ENCODE measurements around the gene KDM5B.
"Not testable (repeated sequence)": the region's sequence is repeated elsewhere in the genome, so short reads cannot be mapped to it uniquely, and the experiment has no call there.

The KDM5B gene

DNA sequence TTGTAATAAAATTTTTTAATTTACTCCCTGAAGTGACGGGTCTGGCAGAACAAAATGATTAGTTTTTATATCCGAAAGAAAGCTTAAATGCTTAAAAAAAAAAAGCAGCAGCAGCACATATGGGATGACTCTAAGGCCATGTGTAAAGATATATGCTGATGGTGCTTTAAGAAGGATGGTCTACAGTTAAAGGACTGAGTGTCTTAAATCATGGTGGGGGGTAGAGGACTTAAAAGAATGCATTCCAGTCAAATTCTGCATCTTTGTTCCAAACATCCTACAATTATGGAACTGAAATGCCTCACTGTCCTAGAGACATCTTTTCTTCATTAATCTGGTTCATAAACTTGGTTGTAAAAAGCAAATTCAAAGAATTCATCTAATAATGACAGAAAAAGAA is 7.0 kb downstream of the KDM5B start:
- DNase-seq (ENCODE audit: low spot score), result no peak
- TF ChIP-seq, protein P1, sequence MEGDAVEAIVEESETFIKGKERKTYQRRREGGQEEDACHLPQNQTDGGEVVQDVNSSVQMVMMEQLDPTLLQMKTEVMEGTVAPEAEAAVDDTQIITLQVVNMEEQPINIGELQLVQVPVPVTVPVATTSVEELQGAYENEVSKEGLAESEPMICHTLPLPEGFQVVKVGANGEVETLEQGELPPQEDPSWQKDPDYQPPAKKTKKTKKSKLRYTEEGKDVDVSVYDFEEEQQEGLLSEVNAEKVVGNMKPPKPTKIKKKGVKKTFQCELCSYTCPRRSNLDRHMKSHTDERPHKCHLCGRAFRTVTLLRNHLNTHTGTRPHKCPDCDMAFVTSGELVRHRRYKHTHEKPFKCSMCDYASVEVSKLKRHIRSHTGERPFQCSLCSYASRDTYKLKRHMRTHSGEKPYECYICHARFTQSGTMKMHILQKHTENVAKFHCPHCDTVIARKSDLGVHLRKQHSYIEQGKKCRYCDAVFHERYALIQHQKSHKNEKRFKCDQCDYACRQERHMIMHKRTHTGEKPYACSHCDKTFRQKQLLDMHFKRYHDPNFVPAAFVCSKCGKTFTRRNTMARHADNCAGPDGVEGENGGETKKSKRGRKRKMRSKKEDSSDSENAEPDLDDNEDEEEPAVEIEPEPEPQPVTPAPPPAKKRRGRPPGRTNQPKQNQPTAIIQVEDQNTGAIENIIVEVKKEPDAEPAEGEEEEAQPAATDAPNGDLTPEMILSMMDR (IDR thresholded peaks at IDR 0.05; ENCODE audit: borderline replicate concordance, control extremely low read depth, extremely low read depth, insufficient read depth, missing control alignments), result no peak
- in situ Hi-C loops (cut with MboI; ENCODE audit: low sequenced_read_pairs, unreplicated experiment), result no loop called here

DNA sequence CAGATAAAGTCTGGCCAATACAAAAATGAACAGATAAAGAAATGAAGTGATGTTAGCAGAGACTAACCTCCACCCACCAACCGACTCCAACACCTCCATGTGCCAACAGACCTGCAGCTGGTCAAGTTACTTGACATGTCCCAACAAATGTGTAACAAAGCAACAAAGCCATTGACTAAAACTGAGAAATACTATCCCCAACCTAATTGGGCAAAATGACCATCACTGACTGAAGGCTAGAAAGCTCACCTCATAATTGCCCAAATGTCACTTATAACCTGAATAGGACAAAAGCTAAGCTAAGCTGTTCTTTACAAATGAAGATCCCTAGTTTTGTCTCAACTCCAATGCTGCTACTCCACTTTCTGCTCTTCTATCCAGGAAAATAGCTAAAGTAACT is 7.5 kb downstream of the KDM5B start:
- in situ Hi-C loops (cut with MboI; ENCODE audit: low sequenced_read_pairs, unreplicated experiment), result no loop called here
- TF ChIP-seq, protein P1 (IDR thresholded peaks at IDR 0.05; ENCODE audit: borderline replicate concordance, control extremely low read depth, extremely low read depth, insufficient read depth, missing control alignments), result no peak
- no peak for DNase-seq (ENCODE audit: low spot score)

DNA sequence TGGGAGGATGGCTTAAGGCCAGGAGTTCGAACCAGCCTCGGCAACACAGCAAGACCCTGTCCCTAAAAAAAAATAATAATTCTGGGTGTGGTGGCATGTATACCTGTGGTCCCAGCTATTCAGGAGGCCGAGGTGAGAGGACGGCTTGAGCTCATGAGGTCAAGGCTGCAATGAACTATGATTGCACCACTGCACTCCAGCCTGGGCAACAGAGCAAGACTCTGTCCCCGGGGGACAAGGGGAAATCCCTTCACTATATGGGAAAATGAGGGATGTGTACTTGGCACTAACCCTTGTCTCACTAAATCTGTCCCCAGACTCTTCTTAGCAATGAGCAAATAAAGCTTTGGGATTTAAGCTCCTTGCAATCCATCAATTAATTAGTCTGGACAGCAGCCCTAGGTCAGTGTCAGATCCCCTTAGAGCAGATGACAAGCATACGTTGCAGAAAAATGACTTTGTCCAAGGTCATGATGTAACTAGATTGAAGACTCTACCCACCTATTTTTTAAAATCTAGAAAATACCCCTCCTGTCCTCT is 9.4 kb downstream of the KDM5B start:
- DNase-seq (ENCODE audit: low spot score), result no peak
- in situ Hi-C loops (cut with MboI; ENCODE audit: low sequenced_read_pairs, unreplicated experiment), result no loop called here
- TF ChIP-seq, protein P1 (IDR thresholded peaks at IDR 0.05; ENCODE audit: borderline replicate concordance, control extremely low read depth, extremely low read depth, insufficient read depth, missing control alignments), result no peak

DNA sequence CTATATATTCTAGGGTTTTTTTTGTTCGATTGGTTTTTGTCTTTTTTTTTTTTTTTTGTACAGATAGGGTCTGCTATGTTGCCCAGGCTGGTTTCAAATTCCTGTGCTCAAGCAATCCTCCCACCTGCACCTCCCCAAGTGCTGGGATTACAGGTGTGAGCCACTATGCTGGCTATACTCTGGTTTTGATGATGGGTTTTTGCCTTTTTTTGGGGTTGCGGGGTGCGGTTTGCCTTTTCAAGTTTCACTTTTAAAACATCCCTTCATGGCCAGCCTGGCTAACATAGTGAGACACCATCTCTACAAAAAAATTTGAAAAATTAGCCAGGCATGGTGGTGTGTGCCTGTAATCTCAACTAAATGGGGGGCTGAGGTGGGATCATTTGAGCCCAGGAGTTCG is 10.0 kb downstream of the KDM5B start:
- in situ Hi-C loops (cut with MboI; ENCODE audit: low sequenced_read_pairs, unreplicated experiment), result no loop called here

DNA sequence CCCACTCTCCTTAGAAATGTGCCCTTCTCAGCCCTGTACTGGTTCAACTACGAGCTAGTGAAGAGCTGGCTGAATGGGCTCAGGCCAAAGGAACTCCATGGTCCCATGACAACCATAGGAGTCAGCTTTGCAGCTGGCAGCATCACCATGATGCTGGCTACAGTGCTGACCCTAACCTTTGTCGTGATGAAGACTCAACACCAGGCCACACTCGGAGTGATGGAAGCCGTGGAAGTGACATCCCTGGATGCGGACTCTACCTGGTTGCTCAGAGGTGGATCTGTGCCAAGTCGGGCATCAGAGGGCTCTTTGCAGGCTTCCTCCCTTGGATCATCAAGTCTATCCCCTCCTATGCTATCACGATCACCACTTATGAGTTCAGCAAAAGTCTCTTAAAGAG is 11.6 kb downstream of the KDM5B start:
- DNase-seq (ENCODE audit: low spot score), result no peak
- TF ChIP-seq, protein P1 (IDR thresholded peaks at IDR 0.05; ENCODE audit: borderline replicate concordance, control extremely low read depth, extremely low read depth, insufficient read depth, missing control alignments), result no peak
- in situ Hi-C loops (cut with MboI; ENCODE audit: low sequenced_read_pairs, unreplicated experiment), result no loop called here

More for the DNA sequence above, 10.0 kb downstream of the KDM5B start:
- TF ChIP-seq, protein P1 (IDR thresholded peaks at IDR 0.05; ENCODE audit: borderline replicate concordance, control extremely low read depth, extremely low read depth, insufficient read depth, missing control alignments), result no peak
- no peak for DNase-seq (ENCODE audit: low spot score)

DNA sequence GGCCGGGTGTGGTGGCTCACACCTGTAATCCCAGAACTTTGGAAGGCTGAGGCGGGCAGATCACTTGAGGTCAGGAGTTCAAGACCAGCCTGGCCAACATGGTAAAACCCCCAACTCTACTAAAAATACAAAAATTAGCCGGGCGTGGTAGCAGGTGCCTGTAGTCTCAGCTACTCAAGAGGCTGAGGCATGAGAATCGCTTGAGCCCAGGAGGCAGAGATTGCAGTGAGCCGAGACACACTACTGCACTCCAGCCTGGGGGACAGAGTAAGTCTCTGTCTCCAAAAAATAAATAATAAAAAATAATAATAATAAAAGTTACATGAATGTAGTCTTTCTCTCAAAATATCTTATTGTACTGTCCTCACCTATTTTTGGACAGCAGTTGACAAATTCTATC is 13.3 kb downstream of the KDM5B start:
- in situ Hi-C loops (cut with MboI; ENCODE audit: low sequenced_read_pairs, unreplicated experiment); DNase-seq (ENCODE audit: low spot score): not testable (repeated sequence)

DNA sequence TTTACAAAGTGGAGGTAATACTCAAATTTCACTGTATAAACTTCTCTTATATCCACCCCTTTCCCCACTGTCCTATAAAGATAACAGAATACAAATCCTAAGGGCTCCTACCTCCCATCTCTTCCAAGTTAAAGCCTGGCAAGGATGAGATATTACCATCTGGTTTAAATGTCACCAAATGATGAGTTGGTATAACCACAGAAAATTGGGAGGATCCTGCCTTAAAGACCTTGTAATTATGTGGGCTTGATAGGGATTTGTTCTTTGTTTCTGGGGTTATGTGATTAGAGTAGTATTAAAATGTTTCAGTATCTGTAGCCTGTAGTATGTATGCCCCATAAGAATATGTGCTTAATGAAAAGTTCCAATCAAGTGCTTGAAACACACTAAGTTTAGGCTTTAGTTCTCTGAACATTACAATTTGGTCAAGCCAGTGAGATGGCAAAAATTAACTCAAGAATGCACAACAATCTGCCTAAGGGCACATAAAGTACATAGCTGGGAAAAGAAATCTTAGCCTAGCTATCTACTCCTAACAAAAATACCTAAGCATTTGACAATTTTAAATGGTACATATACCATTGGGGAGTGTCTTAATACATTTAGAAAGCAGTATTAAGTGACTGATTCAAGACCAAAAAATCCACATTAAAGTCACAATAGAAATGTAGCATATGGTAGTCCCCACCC is 14.0 kb downstream of the KDM5B start:
- TF ChIP-seq, protein P1 (IDR thresholded peaks at IDR 0.05; ENCODE audit: borderline replicate concordance, control extremely low read depth, extremely low read depth, insufficient read depth, missing control alignments), result no peak
- no peak for DNase-seq (ENCODE audit: low spot score)
- in situ Hi-C loops (cut with MboI; ENCODE audit: low sequenced_read_pairs, unreplicated experiment), result no loop called here

Measured in GM13976 (cell line).